Measurements from ENCODE around the gene DNAJC5.

- TF ChIP-seq POLR2A (IDR thresholded peaks at IDR 0.05) (no peak), CTCF (IDR thresholded peaks at IDR 0.05) (no peak)
Measured at GRCh38 chr20:63908008-63908682, 13.2 kb downstream of the DNAJC5 start.

All from upper lobe of left lung (tissue), 4 donors.